Transverse colon (tissue), 4 donors: ENCODE measurements around the gene PPP1R9B.

Experiments used
- EP300 ChIP-seq: sonication (generic); formaldehyde crosslinking; IDR thresholded peaks from one replicate; pipeline ENCODE4 v1.6.1; 2017; ENCODE audit warnings: antibody characterized with exemption, low read depth
- POLR2A ChIP-seq: fragments of 450-650 bp; IDR thresholded peaks from one replicate; pipeline ENCODE4 v1.6.1; 2016; ENCODE audit warnings: antibody characterized with exemption, mild to moderate bottlenecking, moderate library complexity
- POLR2AphosphoS5 ChIP-seq, 3 donors: sonication (generic); formaldehyde crosslinking; IDR thresholded peaks; one replicate each; pipeline ENCODE4 v1.6.1; 2016; ENCODE audit warnings: antibody characterized with exemption in 3 of 3
- TF ChIP-seq, protein P1 (sequence below), 5 experiments: fragments of 200-600 bp in 3 of 5; fragments of 450-650 bp in 2 of 5; sonication (generic) in 3 of 5; IDR thresholded peaks; 1 replicate in 2 of 5; 2 replicates in 3 of 5; pipeline ENCODE4 v1.5.1; 2016 to 2017; ENCODE audit warnings: antibody characterized with exemption in 5 of 5, inconsistent platforms in 3 of 5, mild to moderate bottlenecking in 2 of 5, moderate library complexity in 1 of 5

DNA sequence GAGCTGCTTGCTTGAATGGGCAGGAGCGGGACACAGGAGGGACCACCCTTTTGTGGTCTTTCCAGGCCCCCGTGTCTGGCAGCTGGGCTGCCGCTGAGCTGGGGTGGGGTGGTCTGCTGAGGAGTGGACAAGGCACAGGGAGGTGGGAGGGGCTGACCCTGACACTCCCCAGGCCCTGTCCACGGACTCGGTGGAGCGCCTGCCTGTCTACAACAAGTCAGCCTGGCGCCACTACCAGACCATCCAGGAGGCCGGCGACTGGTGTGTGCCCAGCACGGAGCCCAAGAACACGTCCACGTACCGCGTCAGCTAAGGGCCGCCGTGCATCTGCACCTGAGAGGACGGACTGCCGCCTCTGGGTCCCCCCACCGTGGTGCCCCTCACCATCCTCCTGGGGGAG is 40.7 kb downstream of the PPP1R9B start:
- TF ChIP-seq, protein P1, sequence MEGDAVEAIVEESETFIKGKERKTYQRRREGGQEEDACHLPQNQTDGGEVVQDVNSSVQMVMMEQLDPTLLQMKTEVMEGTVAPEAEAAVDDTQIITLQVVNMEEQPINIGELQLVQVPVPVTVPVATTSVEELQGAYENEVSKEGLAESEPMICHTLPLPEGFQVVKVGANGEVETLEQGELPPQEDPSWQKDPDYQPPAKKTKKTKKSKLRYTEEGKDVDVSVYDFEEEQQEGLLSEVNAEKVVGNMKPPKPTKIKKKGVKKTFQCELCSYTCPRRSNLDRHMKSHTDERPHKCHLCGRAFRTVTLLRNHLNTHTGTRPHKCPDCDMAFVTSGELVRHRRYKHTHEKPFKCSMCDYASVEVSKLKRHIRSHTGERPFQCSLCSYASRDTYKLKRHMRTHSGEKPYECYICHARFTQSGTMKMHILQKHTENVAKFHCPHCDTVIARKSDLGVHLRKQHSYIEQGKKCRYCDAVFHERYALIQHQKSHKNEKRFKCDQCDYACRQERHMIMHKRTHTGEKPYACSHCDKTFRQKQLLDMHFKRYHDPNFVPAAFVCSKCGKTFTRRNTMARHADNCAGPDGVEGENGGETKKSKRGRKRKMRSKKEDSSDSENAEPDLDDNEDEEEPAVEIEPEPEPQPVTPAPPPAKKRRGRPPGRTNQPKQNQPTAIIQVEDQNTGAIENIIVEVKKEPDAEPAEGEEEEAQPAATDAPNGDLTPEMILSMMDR (IDR thresholded peaks at IDR 0.05), result no peak
- TF ChIP-seq POLR2AphosphoS5 (IDR thresholded peaks at IDR 0.05) (no peak), POLR2A (no peak), EP300 (no peak)
